ENCODE data around the gene MFF. TPM values are rescaled to one million over a fixed set of nuclear protein-coding genes. Genes with fewer than 3 reads are reported as not detected.

The MFF gene
- total RNA-seq, 1 experiment from 2014 or later = 68.2 TPM

- ATAC-seq = no peak
Observed at GRCh38 chr2:227402959-227403358, 77.9 kb downstream of the MFF start.

More at GRCh38 chr2:227402959-227403358, 77.9 kb downstream of the MFF start:
- Histone ChIP-seq H4K20me1 (ENCODE audit: insufficient read depth) (no peaks in the 10 kb centered on the region), H3K79me2 (ENCODE audit: insufficient read depth, low read length) (no peaks in the 10 kb centered on the region), H2AFZ (ENCODE audit: low read depth, low read length, poor library complexity, severe bottlenecking) (peak overlapping the region; percentile 45), H3K9me3 (ENCODE audit: control insufficient read depth in 1 of 2, insufficient read depth in 1 of 2, low read depth in 1 of 2, low read length in 2 of 2) (no peaks in the 10 kb centered on the region), H3K9me2 (ENCODE audit: insufficient read depth) (no peaks in the 10 kb centered on the region), H3K4me1 (ENCODE audit: control insufficient read depth in 1 of 2, insufficient read depth in 2 of 2, low read length in 2 of 2) (peaks cover 6 to 27% of the 10 kb centered on the region in 2 experiments), H3K36me3 (ENCODE audit: control insufficient read depth in 1 of 2, insufficient read depth in 2 of 2, low read length in 2 of 2) (no peaks in the 10 kb centered on the region), H3K27ac (ENCODE audit: low read depth, low read length) (no peak overlapping the region), H3K4me3 (replicated peaks in 1 of 2; ENCODE audit: low read depth in 1 of 2, low read length in 2 of 2) (no peak overlapping the region), H3K4me2 (ENCODE audit: low read length) (peak overlapping the region; percentile 55), H3K9ac (ENCODE audit: low read length) (no peak overlapping the region), H3K27me3 (ENCODE audit: insufficient read depth, low read length) (no peaks in the 10 kb centered on the region)
- TF ChIP-seq ZBTB33 (IDR thresholded peaks at IDR 0.05; ENCODE audit: extremely low read depth, insufficient replicate concordance, low read length) (no peak), EGR1 (IDR thresholded peaks at IDR 0.05; ENCODE audit: low read depth) (no peak), SRF (IDR thresholded peaks at IDR 0.05; ENCODE audit: low read depth) (no peak), MAX (IDR thresholded peaks at IDR 0.05) (no peak), FOSL1 (IDR thresholded peaks at IDR 0.05; ENCODE audit: low read depth) (peak; percentile 67), JUND (IDR thresholded peaks at IDR 0.05) (peak; percentile 48; the same call in 1 of the 2 replicates)
- intact Hi-C loops (cut with micrococcal nuclease) = loop anchor here (10.0 kb wide), 1 partner anchor 278 kb away; no protein-coding TSS in a partner anchor
- ChIA-PET POLR2A (interaction anchor here (1.5 kb wide), 1 partner anchor 12 kb away, joined by 3 read pairs; no protein-coding TSS in a partner anchor), CTCF (no interaction called here), RAD21 (ENCODE audit: low non-redundant PET in 1 of 2, low total read pairs in 2 of 2, uncharacterized antibody in 2 of 2, unreplicated experiment in 2 of 2) (no interaction called here)
- no TSS peak for BruUV-seq (replicated peaks)
- DNase-seq (ENCODE audit: low read depth, low spot score) = no peak

Data from HCT116 (cell line).